Ovary (tissue), 9 donors: ENCODE measurements around the gene LRIG1. TPM values are rescaled to one million over a fixed set of nuclear protein-coding genes. Genes with fewer than 3 reads are reported as not detected.

Experiments used
- DNase-seq, 5 donors: peaks; one replicate each; pipeline ENCODE4 v3.0.0-alpha.2; 2019 to 2020
- H3K27ac ChIP-seq, 2 donors: fragments of 200-600 bp; one replicate each; pipeline versions ENCODE4 v1.5.1 to v1.8.0; 2019 to 2022
- H3K27me3 ChIP-seq: fragments of 200-600 bp; one replicate; pipeline ENCODE4 v1.8.0; 2022
- H3K36me3 ChIP-seq: fragments of 200-600 bp; sonication (generic); one replicate; pipeline ENCODE4 v1.5.1; 2019
- H3K4me1 ChIP-seq: one replicate; pipeline ENCODE4 v1.8.1; 2013; ENCODE audit warnings: mild to moderate bottlenecking, moderate library complexity; ENCODE audit not compliant: insufficient read depth
- H3K4me3 ChIP-seq: fragments of 200-600 bp; sonication (generic); one replicate; pipeline ENCODE4 v1.5.1; 2017
- H3K9me3 ChIP-seq, 2 donors: fragments of 200-600 bp in 1 of 2; sonication (generic) in 1 of 2; one replicate each; pipeline versions ENCODE4 v1.5.1 to v1.8.1; 2013 to 2019; ENCODE audit warnings: mild to moderate bottlenecking in 1 of 2, moderate library complexity in 1 of 2
- EP300 ChIP-seq: sonication (generic); formaldehyde crosslinking; IDR thresholded peaks from one replicate; pipeline ENCODE4 v1.6.1; 2017; ENCODE audit warnings: antibody characterized with exemption
- POLR2A ChIP-seq: fragments of 450-650 bp; IDR thresholded peaks from one replicate; pipeline ENCODE4 v1.6.1; 2017; ENCODE audit warnings: antibody characterized with exemption, mild to moderate bottlenecking, moderate library complexity
- WGBS, 3 donors: extraction: QIAGEN DNeasy Blood & Tissue Kit in 1 of 3; methylation state at CpG; one replicate each; pipeline versions ENCODE4 v1.1.5 to v1.1.7; 2013 to 2017; 5-methylcytosine and 5-hydroxymethylcytosine counted together
- intact Hi-C, 4 donors: fragments of 100-400 bp; cut with DNase I; formaldehyde crosslinking; loops; one replicate each; pipeline versions ENCODE4 v1.11.0 to v1.15.1; 2022 to 2023
- polyA plus RNA-seq, 2 donors: library from polyadenylated mRNA; stranded (reverse); fragments of 200-250 nt in 1 of 2; fragments of 350-450 nt in 1 of 2; fragmentation: Illumina TruSeq in 1 of 2; extraction: RNeasy Lipid Tissue Mini Kit (QIAGEN cat#74804) in 1 of 2; gene quantifications; one replicate each; pipeline ENCODE4 v1.2.3, GENCODE V29; 2013 to 2014
- total RNA-seq, 7 donors: library from RNA; depleted of rRNA in 2 of 7; stranded (reverse); fragments of >200 nt in 2 of 7; fragmentation: NEBNext Ultra II Directional in 3 of 7; extraction: Animal tissue kit (Norgen Biotek cat#: 25700) in 3 of 7; gene quantifications; one replicate each; pipeline versions ENCODE4 v1.1.0 to v1.2.4, GENCODE V29; 2016 to 2023
- TF ChIP-seq, protein P1 (sequence below), 3 donors: fragments of 450-650 bp in 2 of 3; fragments of 200-600 bp in 1 of 3; IDR thresholded peaks; one replicate each; pipeline versions ENCODE4 v1.5.1 to v1.8.0; 2016 to 2022; ENCODE audit warnings: antibody characterized with exemption in 3 of 3, mild to moderate bottlenecking in 1 of 3
- donor health status: DM: no; HTN: no; CAD: no; lungs with moderate emphysema.
- donor health status: DM: no; HTN: no; CAD: no.
- donor health status: Bipolar disorder and iron deficiency.
- donor health status: DM: yes; HTN: yes; CAD: no.
- donor health status: DM: no; HTN: no; CAD: no.
- donor health status: DM: yes; HTN: yes; CAD: no.

Gene LRIG1
- total and polyA plus RNA-seq, 9 donors = 29.1 to 64.8 (median 42.6) TPM

DNA sequence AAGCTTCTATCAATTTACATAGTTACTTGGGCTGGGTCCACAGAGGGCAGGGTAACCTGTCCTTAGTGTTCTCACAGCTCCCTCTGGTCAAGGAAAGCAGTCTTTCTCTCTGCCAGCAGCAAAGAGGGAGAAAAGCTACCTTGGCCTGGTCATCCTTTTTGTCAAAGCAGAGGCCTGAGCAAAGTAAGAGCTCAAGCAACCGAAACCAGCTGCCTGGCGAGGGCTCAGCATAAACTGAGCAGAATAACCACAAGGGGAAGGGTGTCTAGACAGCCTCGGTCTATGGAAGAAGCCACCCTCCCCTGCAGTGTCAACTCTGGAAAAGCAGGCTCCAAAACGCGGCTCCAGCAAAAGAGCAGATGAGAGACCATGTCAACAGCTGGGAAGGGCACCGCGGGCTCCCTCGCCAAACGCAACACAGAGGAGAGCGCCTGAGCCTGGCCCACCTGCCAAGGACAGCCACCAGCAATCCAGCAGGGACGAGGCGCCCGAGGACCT is 17.4 kb downstream of the LRIG1 start:
- TF ChIP-seq, protein P1, sequence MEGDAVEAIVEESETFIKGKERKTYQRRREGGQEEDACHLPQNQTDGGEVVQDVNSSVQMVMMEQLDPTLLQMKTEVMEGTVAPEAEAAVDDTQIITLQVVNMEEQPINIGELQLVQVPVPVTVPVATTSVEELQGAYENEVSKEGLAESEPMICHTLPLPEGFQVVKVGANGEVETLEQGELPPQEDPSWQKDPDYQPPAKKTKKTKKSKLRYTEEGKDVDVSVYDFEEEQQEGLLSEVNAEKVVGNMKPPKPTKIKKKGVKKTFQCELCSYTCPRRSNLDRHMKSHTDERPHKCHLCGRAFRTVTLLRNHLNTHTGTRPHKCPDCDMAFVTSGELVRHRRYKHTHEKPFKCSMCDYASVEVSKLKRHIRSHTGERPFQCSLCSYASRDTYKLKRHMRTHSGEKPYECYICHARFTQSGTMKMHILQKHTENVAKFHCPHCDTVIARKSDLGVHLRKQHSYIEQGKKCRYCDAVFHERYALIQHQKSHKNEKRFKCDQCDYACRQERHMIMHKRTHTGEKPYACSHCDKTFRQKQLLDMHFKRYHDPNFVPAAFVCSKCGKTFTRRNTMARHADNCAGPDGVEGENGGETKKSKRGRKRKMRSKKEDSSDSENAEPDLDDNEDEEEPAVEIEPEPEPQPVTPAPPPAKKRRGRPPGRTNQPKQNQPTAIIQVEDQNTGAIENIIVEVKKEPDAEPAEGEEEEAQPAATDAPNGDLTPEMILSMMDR (IDR thresholded peaks at IDR 0.05) = no peak
- TF ChIP-seq EP300 = no peak
- TF ChIP-seq POLR2A = no peak
- Histone ChIP-seq H3K27ac (peak overlapping the region; percentile 9 to 76), H3K9me3 (no peaks in the 10 kb centered on the region), H3K36me3 (no peaks in the 10 kb centered on the region), H3K27me3 (no peaks in the 10 kb centered on the region), H3K4me3 (no peak overlapping the region), H3K4me1 (peaks cover 35% of the 10 kb centered on the region)
- peak in 4 of 5 donors; percentile 35 to 51 (median 45) for DNase-seq
- 51 to 60% (median 56%) methylated on average over 13 of the region's 13 CpGs for WGBS, 3 donors
- intact Hi-C loops = loop anchor here in 1 of 4 donors (10.0 kb wide), 1 partner anchor 49 kb away; no protein-coding TSS in a partner anchor

DNA sequence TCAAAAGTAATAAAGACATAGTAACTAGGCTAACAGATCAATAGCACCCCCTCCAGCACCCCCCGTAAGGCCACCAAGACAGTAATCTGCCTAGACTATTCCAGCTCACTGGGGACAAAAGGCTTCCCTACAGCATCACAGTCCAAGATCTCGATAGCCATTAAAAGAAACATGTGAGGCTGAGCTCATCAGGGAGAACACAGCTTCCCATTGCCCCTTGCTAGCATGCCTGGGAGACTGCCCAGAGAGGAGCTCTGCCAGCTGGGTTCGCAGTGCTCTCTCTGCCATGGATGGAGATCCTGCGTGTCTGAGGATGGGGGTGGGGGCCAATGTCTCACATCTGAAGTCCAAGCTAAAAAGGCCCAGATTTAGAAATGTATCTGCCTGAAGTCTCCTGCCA is 17.8 kb downstream of the LRIG1 start:
- no peaks in the 10 kb centered on the region for H3K36me3 ChIP-seq
- H3K27me3 ChIP-seq = no peaks in the 10 kb centered on the region
- H3K9me3 ChIP-seq = no peaks in the 10 kb centered on the region
- intact Hi-C loops = loop anchor here in 1 of 4 donors (10.0 kb wide), 1 partner anchor 48 kb away; no protein-coding TSS in a partner anchor
- peaks cover 35% of the 10 kb centered on the region for H3K4me1 ChIP-seq
- no peak overlapping the region for H3K4me3 ChIP-seq
- TF ChIP-seq EP300 = no peak
- TF ChIP-seq, protein P1 (IDR thresholded peaks at IDR 0.05) = no peak
- TF ChIP-seq POLR2A = no peak
- peak overlapping the region; percentile 9 to 76 for H3K27ac ChIP-seq
- 15 to 18% (median 18%) methylated on average over 4 of the region's 4 CpGs for WGBS, 3 donors
- DNase-seq = peak; percentile 68 to 87 (median 84)

DNA sequence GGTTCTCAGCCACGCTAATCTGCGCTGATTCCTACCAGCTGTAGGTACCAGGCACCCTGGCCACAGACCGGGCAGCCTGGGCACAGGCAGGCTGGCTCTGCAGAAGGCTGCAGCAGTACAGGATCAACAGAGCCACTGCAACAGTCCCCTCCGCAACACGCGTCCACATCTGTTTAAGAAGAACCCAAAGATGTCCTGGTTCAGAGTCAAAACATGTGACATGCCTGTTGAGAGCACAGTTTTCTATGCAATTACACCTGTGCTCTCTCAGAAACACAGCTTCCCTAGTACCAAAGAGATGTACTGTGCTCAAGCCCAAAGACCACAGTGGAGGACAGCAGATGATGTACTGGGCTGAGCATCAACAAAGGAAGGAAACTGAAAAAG is 18.8 kb downstream of the LRIG1 start:
- Histone ChIP-seq H3K9me3 (no peaks in the 10 kb centered on the region), H3K4me3 (no peak overlapping the region), H3K36me3 (no peaks in the 10 kb centered on the region), H3K27ac (peak overlapping the region in 1 of 2 donors; percentile 10), H3K27me3 (no peaks in the 10 kb centered on the region), H3K4me1 (peaks cover 35% of the 10 kb centered on the region)
- WGBS, 3 donors = 56 to 72% (median 69%) methylated on average over 6 of the region's 6 CpGs
- no peak for DNase-seq
- intact Hi-C loops = loop anchor here in 1 of 4 donors (10.0 kb wide), 1 partner anchor 47 kb away; no protein-coding TSS in a partner anchor
- no peak for TF ChIP-seq EP300
- no peak for TF ChIP-seq POLR2A
- TF ChIP-seq, protein P1 (IDR thresholded peaks at IDR 0.05) = no peak

- H3K27me3 ChIP-seq = no peaks in the 10 kb centered on the region
- TF ChIP-seq EP300 (no peak), POLR2A (no peak)
- TF ChIP-seq, protein P1 (IDR thresholded peaks at IDR 0.05) = no peak
- 52 to 66% (median 61%) methylated on average over 13 of the region's 13 CpGs for WGBS, 3 donors
- no peak for DNase-seq
- H3K4me1 ChIP-seq = peaks cover 37% of the 10 kb centered on the region
- H3K36me3 ChIP-seq = no peaks in the 10 kb centered on the region
- peak overlapping the region in 1 of 2 donors; percentile 10 for H3K27ac ChIP-seq
- H3K9me3 ChIP-seq = no peaks in the 10 kb centered on the region
- no peak overlapping the region for H3K4me3 ChIP-seq
- intact Hi-C loops = loop anchor here in 1 of 4 donors (10.0 kb wide), 1 partner anchor 47 kb away; no protein-coding TSS in a partner anchor
These were observed 19.5 kb downstream of the LRIG1 start for GRCh38 chr3:66481071-66482017.
